ENCODE measurements around the gene ZNF771.
A peak's percentile ranks its signal among the peaks of the same experiment; 100 is the strongest.
"Not testable (repeated sequence)": the region's sequence is repeated elsewhere in the genome, so short reads cannot be mapped to it uniquely, and the experiment has no call there.

The ZNF771 gene

DNA sequence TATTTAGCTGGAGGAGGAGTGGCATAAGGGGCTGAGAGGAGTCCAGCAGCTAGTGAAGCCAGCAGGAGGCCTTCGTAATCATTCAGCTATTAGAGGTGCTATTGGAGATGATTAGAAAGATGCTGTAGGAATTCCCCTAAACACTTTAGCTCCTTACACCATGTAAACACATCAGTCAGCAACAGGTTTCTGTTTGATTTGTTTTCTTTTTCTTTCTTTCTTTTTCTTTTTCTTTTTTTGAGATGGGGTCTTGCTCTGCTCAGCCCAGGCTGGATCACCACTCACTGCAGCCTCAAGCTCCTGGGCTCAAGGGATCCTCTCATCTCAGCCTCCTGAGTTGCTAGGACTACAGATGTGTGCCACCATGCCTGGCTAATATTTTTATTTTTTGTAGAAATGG lies 48.9 kb downstream of the ZNF771 start:
- H3K27me3 ChIP-seq, result no peaks in the 10 kb centered on the region
- no peaks in the 10 kb centered on the region for H3K36me3 ChIP-seq
- H3K27ac ChIP-seq, result no peak overlapping the region
- H3K4me2 ChIP-seq, result no peak overlapping the region
- H3K4me3 ChIP-seq, result no peak overlapping the region
- no peak for TF ChIP-seq Cebpa-rat (IDR thresholded peaks at IDR 0.05)
- H4K20me1 ChIP-seq, result no peaks in the 10 kb centered on the region
- no peaks in the 10 kb centered on the region for H3K9me3 ChIP-seq (replicated peaks in 1 of 11)
- no peak overlapping the region for H3K9ac ChIP-seq
- H3K4me1 ChIP-seq, result peaks cover 20 to 58% (median 37%) of the 10 kb centered on the region in 10 experiments

DNA sequence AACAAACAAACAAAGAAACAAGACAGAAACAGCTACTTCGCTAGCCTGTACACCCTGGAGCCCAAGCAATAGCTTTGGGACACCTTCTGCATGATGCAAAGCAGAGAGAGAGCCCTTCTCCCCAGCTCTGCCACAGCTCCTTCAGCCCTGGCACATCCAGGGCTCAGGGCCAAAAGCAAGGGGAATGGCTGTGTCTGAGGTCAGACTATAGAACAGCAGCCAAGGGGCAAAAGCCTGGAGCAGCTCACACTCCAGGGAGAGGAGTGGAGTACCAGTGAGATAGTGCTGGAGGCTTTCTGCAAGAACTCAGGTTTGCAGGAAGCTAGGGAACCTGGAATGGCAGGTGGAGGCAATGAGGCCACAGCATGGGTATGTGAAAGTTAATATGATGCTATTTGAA lies 49.9 kb downstream of the ZNF771 start:
- H3K4me3 ChIP-seq, result no peak overlapping the region
- H3K9ac ChIP-seq, result no peak overlapping the region
- no peak overlapping the region for H3K27ac ChIP-seq
- TF ChIP-seq Cebpa-rat (IDR thresholded peaks at IDR 0.05), result no peak
- H3K36me3 ChIP-seq, result no peaks in the 10 kb centered on the region
- H3K4me2 ChIP-seq, result peak overlapping the region in 3 of 11 experiments; percentile 70 to 92 (median 87); a peak in 3 of 22 replicates
- no peaks in the 10 kb centered on the region for H4K20me1 ChIP-seq
- peaks cover 20 to 66% (median 43%) of the 10 kb centered on the region in 10 experiments for H3K4me1 ChIP-seq
- no peaks in the 10 kb centered on the region for H3K27me3 ChIP-seq
- no peaks in the 10 kb centered on the region for H3K9me3 ChIP-seq (replicated peaks in 1 of 11)

DNA sequence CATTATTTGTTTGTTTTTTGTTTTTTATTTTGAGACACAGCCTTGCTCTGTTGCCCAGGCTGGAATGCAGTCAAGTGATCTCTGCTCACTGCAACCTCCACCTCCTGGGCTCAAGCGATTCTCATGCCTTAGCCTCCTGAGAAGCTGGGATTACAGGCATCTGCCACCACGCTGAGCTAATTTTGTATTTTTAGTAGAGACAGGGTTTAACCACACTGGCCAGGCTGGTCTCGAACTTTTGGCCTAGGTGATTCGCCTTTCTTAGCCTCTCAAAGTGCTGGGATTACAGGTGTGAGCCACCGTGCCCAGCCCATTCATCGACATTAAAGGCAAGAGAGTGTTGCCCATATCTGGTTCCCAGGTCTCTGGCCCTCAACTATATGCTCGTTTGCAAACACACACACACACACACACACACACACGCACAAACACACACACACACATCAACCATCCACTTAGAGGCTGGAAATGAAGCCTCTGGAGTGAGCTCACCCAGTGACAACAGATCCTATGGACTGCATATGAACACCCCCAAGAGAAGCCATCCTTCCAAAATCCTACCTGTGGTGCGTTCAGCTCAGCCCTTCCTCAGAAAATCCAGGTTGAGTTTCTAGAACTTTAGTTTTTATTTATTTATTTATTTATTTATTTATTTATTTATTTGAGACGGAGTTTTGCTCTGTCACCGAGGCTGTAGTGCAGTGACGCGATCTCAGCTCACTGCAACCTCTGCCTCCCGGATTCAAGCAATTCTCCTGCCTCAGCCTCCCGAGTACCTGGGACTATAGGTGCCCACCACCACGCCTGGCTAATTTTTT lies 50.5 kb downstream of the ZNF771 start:
- Histone ChIP-seq H4K20me1 (no peaks in the 10 kb centered on the region), H3K27me3 (no peaks in the 10 kb centered on the region), H3K9ac (no peak overlapping the region), H3K4me2 (peak overlapping the region; percentile 70 to 92 (median 84)), H3K36me3 (no peaks in the 10 kb centered on the region), H3K4me1 (peaks cover 20 to 60% (median 42%) of the 10 kb centered on the region in 10 experiments), H3K9me3 (replicated peaks in 1 of 11) (no peaks in the 10 kb centered on the region), H3K27ac (peak overlapping the region in 6 of 11 experiments; percentile 58 to 81 (median 72); a peak in 8 of 22 replicates), H3K4me3 (no peak overlapping the region)
- TF ChIP-seq Cebpa-rat (IDR thresholded peaks at IDR 0.05), result no peak

DNA sequence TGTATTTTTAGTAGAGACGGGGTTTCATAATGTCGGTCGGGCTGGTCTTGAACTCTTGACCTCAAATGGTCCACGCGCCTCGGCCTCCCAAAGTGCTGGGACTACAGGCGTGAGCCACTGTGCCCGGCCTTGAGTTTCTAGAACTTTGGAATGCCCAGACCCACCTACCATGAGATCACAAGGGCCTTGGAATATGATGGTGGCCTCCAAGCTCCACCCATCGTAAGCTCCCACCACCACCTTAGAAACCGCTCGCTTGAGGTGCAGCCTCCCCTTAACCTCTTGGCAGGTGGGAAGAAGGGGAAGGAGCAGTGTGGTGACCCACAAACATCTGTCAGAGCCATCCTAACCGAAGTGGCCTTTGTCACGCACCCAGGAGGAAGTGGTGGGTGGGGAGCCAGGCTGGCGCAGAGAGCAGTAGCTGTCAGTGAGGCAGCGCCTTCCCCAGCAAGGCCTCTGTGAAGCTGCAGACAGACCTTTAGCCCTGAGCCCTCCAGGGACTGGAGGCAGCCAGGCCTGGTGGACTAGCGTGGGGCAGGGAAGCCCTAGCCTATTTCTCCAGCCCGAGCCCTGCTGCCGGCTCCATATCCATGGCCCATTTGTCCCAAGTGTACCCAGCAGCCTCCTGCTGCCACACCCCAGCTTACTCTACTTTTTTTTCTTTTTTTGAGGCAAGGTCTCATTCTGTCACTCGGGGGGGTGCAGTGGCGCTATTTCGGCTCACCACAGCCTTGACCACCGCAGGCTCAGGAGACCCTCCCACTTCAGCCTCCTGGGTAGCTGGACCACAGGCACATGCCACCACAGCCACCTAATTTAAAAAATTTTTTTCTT lies 51.4 kb downstream of the ZNF771 start:
- peak overlapping the region in 4 of 10 experiments; percentile 2 to 28 (median 13); a peak in 2 of 20 replicates for H3K4me3 ChIP-seq
- no peaks in the 10 kb centered on the region for H4K20me1 ChIP-seq
- H3K27ac ChIP-seq, result peak overlapping the region; percentile 49 to 81 (median 70); a peak in 21 of 22 replicates
- H3K27me3 ChIP-seq, result no peaks in the 10 kb centered on the region
- peaks cover 20 to 57% (median 43%) of the 10 kb centered on the region in 10 experiments for H3K4me1 ChIP-seq
- H3K9me3 ChIP-seq (replicated peaks in 1 of 11), result no peaks in the 10 kb centered on the region
- H3K36me3 ChIP-seq, result no peaks in the 10 kb centered on the region
- TF ChIP-seq Cebpa-rat (IDR thresholded peaks at IDR 0.05), result no peak
- peak overlapping the region; percentile 70 to 92 (median 84) for H3K4me2 ChIP-seq
- peak overlapping the region; percentile 7 to 73 (median 61); a peak in 21 of 22 replicates for H3K9ac ChIP-seq

DNA sequence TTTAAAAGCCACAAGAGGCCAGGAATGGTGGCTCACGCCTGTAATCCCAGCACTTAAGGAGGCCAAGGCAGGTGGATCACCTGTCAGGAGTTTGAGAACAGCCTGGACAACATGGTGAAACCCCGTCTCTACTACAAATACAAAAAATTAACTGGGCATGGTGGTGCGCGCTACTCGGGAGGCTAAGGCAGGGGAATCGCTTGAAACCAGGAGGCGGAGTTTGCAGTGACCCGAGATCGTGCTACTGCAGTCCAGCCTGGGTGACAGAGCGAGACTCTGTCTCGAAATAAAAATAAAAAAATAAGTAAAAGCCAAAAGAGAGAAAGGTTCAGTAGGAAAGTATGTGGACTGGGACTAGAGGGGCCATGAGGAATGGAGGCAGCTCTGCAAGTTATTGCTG lies 52.0 kb downstream of the ZNF771 start:
- Histone ChIP-seq H3K27ac (peak overlapping the region; percentile 49 to 81 (median 70); a peak in 21 of 22 replicates), H3K27me3 (no peaks in the 10 kb centered on the region), H3K9me3 (replicated peaks in 1 of 11) (no peaks in the 10 kb centered on the region), H3K36me3 (no peaks in the 10 kb centered on the region), H3K4me2 (peak overlapping the region; percentile 70 to 92 (median 84)), H4K20me1 (no peaks in the 10 kb centered on the region), H3K4me1 (peaks cover 20 to 63% (median 49%) of the 10 kb centered on the region in 10 experiments), H3K4me3 (peak overlapping the region in 3 of 10 experiments; percentile 2 to 21 (median 3); a peak in 2 of 20 replicates), H3K9ac (peak overlapping the region; percentile 7 to 73 (median 61); a peak in 21 of 22 replicates)
- no peak for TF ChIP-seq Cebpa-rat (IDR thresholded peaks at IDR 0.05)

DNA sequence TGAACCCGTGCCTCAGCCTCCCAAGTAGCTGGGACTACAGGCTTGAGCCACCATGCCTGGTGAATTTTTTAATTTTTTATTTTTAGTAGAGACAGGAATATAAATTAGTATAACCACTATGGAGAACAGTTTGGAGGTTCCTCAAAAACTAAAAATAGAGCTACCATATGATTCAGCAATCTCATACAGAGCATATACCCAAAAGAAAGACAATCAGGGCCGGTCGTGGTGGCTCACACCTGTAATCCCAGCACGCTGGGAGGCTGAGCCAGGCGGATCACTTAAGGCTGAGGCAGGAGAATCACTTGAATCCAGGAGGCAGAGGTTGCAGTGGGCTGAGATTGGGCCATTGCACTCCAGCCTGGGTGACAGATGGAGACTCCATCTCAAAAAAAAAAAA lies 54.0 kb downstream of the ZNF771 start:
- H3K4me3 ChIP-seq; H3K9ac ChIP-seq; H3K36me3 ChIP-seq; H3K27me3 ChIP-seq; H4K20me1 ChIP-seq; H3K9me3 ChIP-seq (replicated peaks in 1 of 11): not testable (repeated sequence)
- H3K4me2 ChIP-seq, result peak overlapping the region; percentile 16 to 92 (median 70); a peak in 19 of 22 replicates
- H3K4me1 ChIP-seq, result peaks cover 27 to 77% (median 59%) of the 10 kb centered on the region in 10 experiments
- peak overlapping the region in 5 of 11 experiments; percentile 23 to 54 (median 46); a peak in 7 of 22 replicates for H3K27ac ChIP-seq

DNA sequence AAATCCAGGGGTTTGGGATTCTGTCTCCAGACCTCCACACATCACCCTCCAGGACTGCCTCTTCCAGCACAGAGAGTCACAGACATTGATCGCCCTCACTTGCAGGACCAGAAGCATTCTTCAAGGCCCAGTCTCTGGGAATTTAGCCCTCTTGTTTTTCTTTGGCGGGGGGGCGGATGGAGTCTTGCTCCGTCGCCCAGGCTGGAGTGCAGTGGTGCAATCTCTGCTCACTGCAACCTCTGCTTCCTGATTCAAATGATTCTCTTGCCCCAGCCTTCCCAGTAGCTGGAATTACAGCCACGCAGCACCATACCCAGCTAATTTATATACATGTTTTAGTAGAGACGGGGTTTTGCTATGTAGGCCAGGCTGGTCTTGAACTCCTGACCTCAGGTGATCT lies 56.7 kb downstream of the ZNF771 start:
- TF ChIP-seq Cebpa-rat (IDR thresholded peaks at IDR 0.05), result no peak
- no peak overlapping the region for H3K27ac ChIP-seq
- H3K9me3 ChIP-seq (replicated peaks in 1 of 11), result peaks cover 0 to 7% (median 0%) of the 10 kb centered on the region in 11 experiments; a peak in 3 of 22 replicates
- no peak overlapping the region for H3K4me3 ChIP-seq
- peak overlapping the region in 7 of 11 experiments; percentile 1 to 57 (median 29); a peak in 8 of 22 replicates for H3K4me2 ChIP-seq
- no peaks in the 10 kb centered on the region for H3K27me3 ChIP-seq
- H4K20me1 ChIP-seq, result no peaks in the 10 kb centered on the region
- no peak overlapping the region for H3K9ac ChIP-seq
- no peaks in the 10 kb centered on the region for H3K36me3 ChIP-seq
- peaks cover 17 to 71% (median 47%) of the 10 kb centered on the region in 10 experiments for H3K4me1 ChIP-seq
